ENCODE results near the gene P2RY2.

DNA sequence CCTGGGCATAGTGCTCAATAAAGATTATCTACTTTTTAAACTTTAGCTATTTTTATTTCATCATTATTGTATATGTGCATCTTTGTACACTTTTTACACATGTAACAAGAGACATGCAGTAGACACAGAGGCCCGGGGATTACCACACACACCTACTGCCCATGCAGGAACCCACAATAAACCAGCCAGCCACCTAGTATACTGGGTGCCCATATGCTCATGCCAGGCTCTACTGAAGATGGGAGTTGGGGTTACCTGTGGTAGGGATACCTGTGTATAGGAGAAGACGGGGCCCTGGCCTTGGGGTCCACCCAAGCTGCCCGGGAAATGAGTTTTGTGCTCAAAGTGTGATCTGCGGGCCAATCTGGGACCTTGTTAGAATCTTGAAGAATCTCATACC, 31.2 kb upstream of the P2RY2 start:
- TF ChIP-seq MAFK (IDR thresholded peaks at IDR 0.05; ENCODE audit: low read length) (no peak), ZNF121 (CRISPR knock-in tag; conservative IDR thresholded peaks at IDR 0.05) (no peak), FOS (IDR thresholded peaks at IDR 0.05; ENCODE audit: extremely low read depth, insufficient read length) (no peak), ELF1 (tag; IDR thresholded peaks at IDR 0.05) (no peak), POLR2A (conservative IDR thresholded peaks at IDR 0.05) (no peak), FUS (optimal IDR thresholded peaks at IDR 0.05; ENCODE audit: low read depth, low read length) (no peak), ZNF197 (CRISPR knock-in tag; IDR thresholded peaks at IDR 0.05; ENCODE audit: low read depth) (no peak), ZNF384 (IDR thresholded peaks at IDR 0.05; ENCODE audit: low read depth, low read length) (no peak), CTCF (IDR thresholded peaks at IDR 0.05 in 2 of 3, conservative IDR thresholded peaks at IDR 0.05 in 1 of 3; ENCODE audit: insufficient read depth in 2 of 3, low read depth in 1 of 3, low read length in 3 of 3) (no peak), SMARCE1 (IDR thresholded peaks at IDR 0.05) (no peak), EP300 (IDR thresholded peaks at IDR 0.05; ENCODE audit: low read length) (no peak), HNRNPH1 (optimal IDR thresholded peaks at IDR 0.05; ENCODE audit: low read depth, low read length) (no peak)

All from K562 (cell line).